HCT116 (cell line): ENCODE data around the gene REPS1.

Experiments
- CTCF ChIP-seq, 3 experiments: fragments of 200-600 bp in 1 of 3; sonication (generic) in 1 of 3; IDR thresholded peaks in 2 of 3; conservative IDR thresholded peaks in 1 of 3; 2 replicates each; pipeline ENCODE4 v1.5.1; 2012 to 2017; ENCODE audit warnings: low read depth in 2 of 3, low read length in 2 of 3, antibody characterized with exemption in 1 of 3, borderline replicate concordance in 1 of 3, control low read depth in 1 of 3, mild to moderate bottlenecking in 1 of 3, mixed read lengths in 1 of 3, mixed run types in 1 of 3, moderate library complexity in 1 of 3; ENCODE audit not compliant: insufficient read depth in 1 of 3
- POLR2AphosphoS5 ChIP-seq: IDR thresholded peaks from 2 replicates; pipeline ENCODE4 v1.6.1; 2011; ENCODE audit warnings: mild to moderate bottlenecking, low read depth, low read length, moderate library complexity
- YY1 ChIP-seq: IDR thresholded peaks from 2 replicates; pipeline ENCODE4 v1.6.1; 2011; ENCODE audit warnings: low read length, low read depth, moderate library complexity, mild to moderate bottlenecking; ENCODE audit not compliant: insufficient replicate concordance; ENCODE audit errors: extremely low read depth

GRCh38 chr6:138970159-138970558 lies 17.9 kb downstream of the REPS1 start:
- no peak for TF ChIP-seq POLR2AphosphoS5
- TF ChIP-seq CTCF (IDR thresholded peaks at IDR 0.05 in 2 of 3, conservative IDR thresholded peaks at IDR 0.05 in 1 of 3; ENCODE audit: borderline replicate concordance in 1 of 3, insufficient read depth in 1 of 3, low read depth in 2 of 3, low read length in 2 of 3) = no peak
- no peak for TF ChIP-seq YY1
